Suprapubic skin (tissue), 3 donors: Measurements from ENCODE around the gene PRSS8.

ENCODE experiments used
- CTCF ChIP-seq, 2 donors: fragments of 200-600 bp in 1 of 2; fragments of 450-650 bp in 1 of 2; sonication (generic) in 1 of 2; IDR thresholded peaks; one replicate each; pipeline ENCODE4 v1.5.1; 2016 to 2019; ENCODE audit warnings: antibody characterized with exemption in 2 of 2, mild to moderate bottlenecking in 1 of 2, moderate library complexity in 1 of 2
- POLR2AphosphoS5 ChIP-seq, 3 donors: sonication (generic); formaldehyde crosslinking; IDR thresholded peaks; one replicate each; pipeline ENCODE4 v1.6.1; 2017; ENCODE audit warnings: antibody characterized with exemption in 3 of 3

- TF ChIP-seq CTCF (IDR thresholded peaks at IDR 0.05) (no peak), POLR2AphosphoS5 (IDR thresholded peaks at IDR 0.05) (no peak)
Observed at GRCh38 chr16:31132303-31132979, 3.1 kb downstream of the PRSS8 start.
